Measurements from ENCODE around the gene TCFL5. TPM values are rescaled to one million over a fixed set of nuclear protein-coding genes. Genes with fewer than 3 reads are reported as not detected.

The TCFL5 gene
- total RNA-seq = 12.6 and 19.0 TPM in 2 replicates

DNA sequence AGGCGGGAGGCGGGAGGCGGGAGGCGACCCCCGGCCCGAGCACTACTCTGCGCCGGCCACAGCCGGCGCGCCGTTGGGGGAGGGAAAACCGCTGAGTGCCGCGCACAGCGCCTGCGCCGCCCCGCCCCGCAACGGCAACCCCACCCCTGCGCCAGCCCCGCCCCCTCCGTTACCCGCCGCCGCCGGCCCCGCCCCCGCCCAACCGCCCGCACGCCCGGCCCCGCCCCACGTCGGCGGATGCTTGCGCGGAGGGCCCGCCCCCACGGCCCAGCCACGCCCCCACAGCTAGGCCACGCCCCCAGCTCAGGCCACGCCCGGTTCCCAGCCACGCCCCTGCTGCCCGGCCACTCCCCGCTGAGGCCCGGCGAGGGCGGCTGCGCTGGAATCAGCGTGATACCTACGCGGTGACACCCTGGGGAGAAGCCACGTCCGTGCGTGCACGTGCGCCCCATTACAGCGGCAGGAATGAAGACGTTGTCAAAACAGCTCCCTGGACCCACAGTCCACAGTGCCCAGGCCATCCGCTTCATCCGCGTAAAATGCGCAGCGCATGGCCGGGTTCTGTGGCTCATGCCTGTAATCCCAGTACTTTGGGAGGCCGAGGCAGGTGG, at the start of gene TCFL5:
Gene TCFL5, minus strand, starts transcription at position 97 of the 611 bp plus-strand sequence. CDS start 152 bp downstream, outside the sequence.
- peak within 1 kb of the TSS; percentile 64 for H3K4me3 ChIP-seq (ENCODE audit: low read depth, low read length)
- DNase-seq (ENCODE audit: low read depth) = peak; percentile 96
- TF ChIP-seq, protein P1, sequence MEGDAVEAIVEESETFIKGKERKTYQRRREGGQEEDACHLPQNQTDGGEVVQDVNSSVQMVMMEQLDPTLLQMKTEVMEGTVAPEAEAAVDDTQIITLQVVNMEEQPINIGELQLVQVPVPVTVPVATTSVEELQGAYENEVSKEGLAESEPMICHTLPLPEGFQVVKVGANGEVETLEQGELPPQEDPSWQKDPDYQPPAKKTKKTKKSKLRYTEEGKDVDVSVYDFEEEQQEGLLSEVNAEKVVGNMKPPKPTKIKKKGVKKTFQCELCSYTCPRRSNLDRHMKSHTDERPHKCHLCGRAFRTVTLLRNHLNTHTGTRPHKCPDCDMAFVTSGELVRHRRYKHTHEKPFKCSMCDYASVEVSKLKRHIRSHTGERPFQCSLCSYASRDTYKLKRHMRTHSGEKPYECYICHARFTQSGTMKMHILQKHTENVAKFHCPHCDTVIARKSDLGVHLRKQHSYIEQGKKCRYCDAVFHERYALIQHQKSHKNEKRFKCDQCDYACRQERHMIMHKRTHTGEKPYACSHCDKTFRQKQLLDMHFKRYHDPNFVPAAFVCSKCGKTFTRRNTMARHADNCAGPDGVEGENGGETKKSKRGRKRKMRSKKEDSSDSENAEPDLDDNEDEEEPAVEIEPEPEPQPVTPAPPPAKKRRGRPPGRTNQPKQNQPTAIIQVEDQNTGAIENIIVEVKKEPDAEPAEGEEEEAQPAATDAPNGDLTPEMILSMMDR (IDR thresholded peaks at IDR 0.05; ENCODE audit: insufficient read depth, low read depth, low read length) = no peak

DNA sequence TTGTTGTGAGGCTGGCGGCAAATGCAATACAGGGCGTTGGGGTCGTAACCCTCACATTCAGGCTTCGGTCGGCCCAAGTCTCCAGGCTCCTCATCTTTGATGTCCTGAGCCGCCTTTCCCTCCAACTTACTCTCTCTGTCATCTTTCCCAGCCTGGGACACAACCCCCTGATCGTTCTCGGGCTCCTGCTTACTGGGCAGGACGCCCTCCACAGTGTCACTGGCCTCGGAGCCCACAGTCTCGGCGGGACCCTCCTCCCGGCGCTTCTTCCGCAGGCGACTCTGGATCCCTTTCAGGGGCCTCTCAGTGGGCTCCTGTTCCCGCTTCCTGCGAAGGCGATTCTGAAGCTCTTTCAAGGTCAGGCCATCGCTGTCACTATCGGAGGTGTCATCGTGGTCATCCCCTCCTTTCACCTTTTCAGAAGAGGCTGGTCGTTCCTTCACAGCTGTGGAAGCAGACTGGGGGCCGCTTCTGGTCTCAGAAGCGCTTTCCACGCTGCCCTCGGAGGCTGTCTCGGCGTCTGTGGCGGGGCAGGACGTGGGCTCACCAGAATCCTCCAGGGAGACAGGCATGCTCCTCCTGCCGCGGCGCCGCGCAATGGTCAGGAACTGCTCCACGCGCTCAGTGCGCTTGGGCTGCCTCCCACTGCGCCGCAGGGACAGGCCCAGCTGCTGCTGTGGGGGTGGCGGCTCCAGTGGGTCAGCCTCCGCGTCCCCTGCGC, 49.3 kb upstream of the TCFL5 start:
- no peak overlapping the region for H3K4me3 ChIP-seq (ENCODE audit: low read depth, low read length)
- TF ChIP-seq, protein P1 (IDR thresholded peaks at IDR 0.05; ENCODE audit: insufficient read depth, low read depth, low read length) = no peak
- no peak for DNase-seq (ENCODE audit: low read depth)

DNA sequence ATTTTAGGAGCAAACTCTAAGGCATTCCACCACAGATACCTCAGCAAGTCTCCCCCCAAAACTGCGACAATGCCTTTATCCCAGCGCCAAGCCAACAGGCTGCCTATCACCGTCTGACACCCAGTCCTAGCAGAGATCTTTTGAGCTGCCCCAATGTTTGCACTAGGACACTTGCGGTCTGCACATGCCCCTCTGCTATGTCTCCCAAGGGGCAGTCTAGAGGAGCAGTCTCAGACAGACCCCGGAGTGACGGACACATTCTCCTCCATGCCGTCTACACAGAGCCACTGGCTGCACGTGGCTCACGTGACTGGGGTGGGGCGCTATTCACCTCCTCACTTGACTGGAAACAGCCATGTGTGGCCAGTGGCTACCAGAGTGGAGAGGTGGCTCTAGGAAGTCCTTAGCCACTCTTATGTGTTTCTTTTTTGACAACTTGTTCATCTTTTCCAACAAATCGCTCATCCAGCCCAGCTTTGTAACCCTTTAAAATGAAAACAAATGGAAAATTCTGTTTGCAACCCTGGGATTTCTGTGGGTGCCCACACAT, 48.7 kb upstream of the TCFL5 start:
- no peak for DNase-seq (ENCODE audit: low read depth)
- TF ChIP-seq, protein P1 (IDR thresholded peaks at IDR 0.05; ENCODE audit: insufficient read depth, low read depth, low read length) = no peak
- no peak overlapping the region for H3K4me3 ChIP-seq (ENCODE audit: low read depth, low read length)

DNA sequence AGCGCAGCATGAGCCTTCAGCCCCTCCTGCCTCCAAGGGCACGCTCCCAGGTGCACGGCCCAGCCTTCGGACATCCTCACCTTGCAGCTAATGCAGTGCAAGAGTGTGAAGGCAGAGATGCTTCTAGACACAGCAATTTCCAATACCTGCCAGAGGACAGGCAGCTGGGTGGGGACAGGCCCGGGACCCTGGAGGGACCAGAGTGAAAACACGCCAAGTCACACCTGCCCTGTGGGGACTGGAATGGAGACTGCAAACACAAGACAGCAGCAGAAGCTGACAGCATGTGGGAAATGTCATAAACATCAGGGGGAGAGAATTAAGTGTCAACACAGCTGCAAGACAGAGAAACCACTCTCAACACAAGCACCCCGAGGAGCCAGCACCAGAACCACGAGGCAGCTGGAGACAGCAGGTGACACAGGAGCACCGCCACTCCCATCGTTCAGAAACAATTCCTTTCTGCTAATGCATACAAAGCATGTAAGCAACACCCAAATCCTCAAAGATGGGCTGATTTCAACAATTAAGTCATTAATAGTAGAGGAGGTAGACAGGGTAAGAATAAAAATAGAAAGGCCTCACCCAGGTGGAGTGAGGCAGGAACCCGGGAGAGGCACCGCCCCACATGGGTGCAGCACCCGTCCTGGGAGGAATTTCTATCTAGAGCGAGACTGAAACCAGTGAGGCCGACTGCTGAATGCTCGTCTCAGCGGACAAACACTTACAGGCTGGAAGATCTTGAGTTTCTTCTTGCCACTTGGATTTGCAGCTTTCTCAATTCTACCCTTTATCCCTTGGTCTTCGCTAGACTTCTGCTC, 47.6 kb upstream of the TCFL5 start:
- H3K4me3 ChIP-seq (ENCODE audit: low read depth, low read length) = no peak overlapping the region
- DNase-seq (ENCODE audit: low read depth) = no peak
- TF ChIP-seq, protein P1 (IDR thresholded peaks at IDR 0.05; ENCODE audit: insufficient read depth, low read depth, low read length) = no peak

DNA sequence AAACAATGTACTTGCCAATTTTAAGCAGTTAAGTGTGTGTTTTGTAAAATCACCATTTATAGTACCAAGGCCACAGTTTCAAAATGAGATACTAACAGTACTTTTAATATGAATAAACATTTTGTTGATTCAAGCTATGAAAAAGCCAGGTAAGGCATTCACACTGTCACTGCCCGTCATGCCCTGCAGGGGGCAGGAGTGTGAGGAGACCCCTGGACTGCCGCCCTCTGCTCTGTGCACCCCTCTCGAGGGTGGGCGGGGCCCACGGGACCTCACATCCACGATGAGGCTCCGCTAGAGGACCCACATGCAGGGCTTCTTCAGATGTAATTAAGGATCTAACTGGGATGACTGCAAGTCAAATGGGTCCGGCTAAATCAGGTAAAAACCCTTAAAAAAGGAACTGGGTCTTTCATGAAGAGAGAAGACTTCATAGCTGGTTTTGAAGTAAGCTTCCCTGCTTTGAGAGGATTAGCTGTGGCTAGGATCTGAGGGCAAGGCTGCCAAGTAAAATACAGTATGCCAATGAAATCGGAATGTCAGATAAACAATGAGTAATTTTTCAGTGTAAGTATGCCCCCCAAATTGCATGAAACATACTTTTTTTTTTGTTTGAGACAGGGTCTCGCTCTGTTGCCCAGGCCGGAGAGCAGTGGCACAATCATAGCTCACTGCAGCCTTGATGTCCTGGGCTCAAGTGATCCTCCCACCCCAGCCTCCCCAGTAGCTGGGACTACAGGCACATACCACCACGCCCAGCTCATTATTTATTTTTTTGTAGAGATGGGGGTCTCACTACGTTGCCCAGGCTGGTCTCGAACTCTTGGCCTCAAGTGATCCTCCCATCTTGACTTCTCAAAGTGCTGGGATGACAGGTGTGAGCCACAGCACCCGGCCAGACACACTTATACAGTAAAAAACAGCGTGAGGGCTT, 46.0 kb upstream of the TCFL5 start:
- H3K4me3 ChIP-seq (ENCODE audit: low read depth, low read length) = no peak overlapping the region
- TF ChIP-seq, protein P1 (IDR thresholded peaks at IDR 0.05; ENCODE audit: insufficient read depth, low read depth, low read length) = peak; percentile 36
- no peak for DNase-seq (ENCODE audit: low read depth)

Measured in fibroblast of villous mesenchyme (primary cell).